Glomerular endothelial cell (primary cell): Measurements from ENCODE around the gene RAB33A. TPM values are rescaled to one million over a fixed set of nuclear protein-coding genes. Genes with fewer than 3 reads are reported as not detected.
A peak's percentile ranks its signal among the peaks of the same experiment; 100 is the strongest.

Source experiments
- DNase-seq: peaks from one replicate; pipeline ENCODE4 v3.0.0-alpha.2; 2011; ENCODE audit warnings: low read depth, low spot score; ENCODE audit errors: extremely low read depth
- total RNA-seq: library from RNA; depleted of rRNA; stranded (reverse); fragments of >200 nt; gene quantifications from 2 replicates; pipeline ENCODE4 v1.2.3, GENCODE V29; 2015

RAB33A gene
- total RNA-seq = 0.47 and 0.92 TPM in 2 replicates

- no peak for DNase-seq
Observed at GRCh38 chrX:130171446-130172126, at the start of gene RAB33A. RAB33A (plus strand) TSS chrX:130171962; CDS start chrX:130172063, 101 bp downstream.

- no peak for DNase-seq
Observed at GRCh38 chrX:130124577-130124976, 47.2 kb upstream of the RAB33A start.

GRCh38 chrX:130125091-130125874, 46.5 kb upstream of the RAB33A start:
- DNase-seq = no peak

DNA sequence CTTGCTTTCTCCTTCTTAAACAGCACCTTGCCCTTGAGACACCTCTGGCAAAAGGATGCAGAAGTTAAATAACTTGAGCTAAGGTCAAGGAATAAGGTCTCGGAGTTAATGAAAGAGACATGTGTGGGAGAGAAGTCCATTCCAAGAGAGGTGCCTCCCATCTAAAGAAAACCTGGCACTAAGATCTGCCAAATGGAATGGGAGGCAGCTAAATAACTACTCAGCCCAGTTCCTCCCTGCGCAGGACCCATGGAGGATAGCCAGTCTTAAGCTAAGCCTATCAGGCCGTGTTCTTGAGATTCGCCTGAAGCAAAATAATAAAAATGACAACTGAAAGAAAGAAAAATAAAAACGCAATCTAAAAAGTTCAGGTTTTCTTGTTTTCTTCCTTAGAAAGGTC, 40.8 kb upstream of the RAB33A start:
- no peak for DNase-seq

- DNase-seq = no peak
Observed at GRCh38 chrX:130136496-130136895, 35.3 kb upstream of the RAB33A start.

DNA sequence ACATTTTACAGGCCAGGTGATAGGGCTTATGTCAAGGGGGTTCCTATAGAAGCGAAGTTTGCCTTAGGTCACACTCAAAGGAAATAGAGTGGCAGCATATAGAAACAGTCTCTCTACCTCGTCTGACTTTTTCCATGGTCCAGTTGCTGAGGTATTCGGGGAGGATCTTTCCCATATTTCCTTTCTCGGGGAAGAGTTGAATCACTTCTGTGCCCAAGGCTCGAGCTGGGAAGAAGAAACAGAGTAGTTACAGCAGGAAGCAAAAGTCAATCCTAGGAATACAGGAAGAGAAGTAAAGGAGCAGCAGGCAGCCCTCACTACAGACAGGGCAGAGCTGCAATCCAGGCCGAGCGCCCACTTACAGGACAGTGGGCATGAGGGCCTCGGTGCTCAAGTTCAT, 34.8 kb upstream of the RAB33A start:
- no peak for DNase-seq

DNA sequence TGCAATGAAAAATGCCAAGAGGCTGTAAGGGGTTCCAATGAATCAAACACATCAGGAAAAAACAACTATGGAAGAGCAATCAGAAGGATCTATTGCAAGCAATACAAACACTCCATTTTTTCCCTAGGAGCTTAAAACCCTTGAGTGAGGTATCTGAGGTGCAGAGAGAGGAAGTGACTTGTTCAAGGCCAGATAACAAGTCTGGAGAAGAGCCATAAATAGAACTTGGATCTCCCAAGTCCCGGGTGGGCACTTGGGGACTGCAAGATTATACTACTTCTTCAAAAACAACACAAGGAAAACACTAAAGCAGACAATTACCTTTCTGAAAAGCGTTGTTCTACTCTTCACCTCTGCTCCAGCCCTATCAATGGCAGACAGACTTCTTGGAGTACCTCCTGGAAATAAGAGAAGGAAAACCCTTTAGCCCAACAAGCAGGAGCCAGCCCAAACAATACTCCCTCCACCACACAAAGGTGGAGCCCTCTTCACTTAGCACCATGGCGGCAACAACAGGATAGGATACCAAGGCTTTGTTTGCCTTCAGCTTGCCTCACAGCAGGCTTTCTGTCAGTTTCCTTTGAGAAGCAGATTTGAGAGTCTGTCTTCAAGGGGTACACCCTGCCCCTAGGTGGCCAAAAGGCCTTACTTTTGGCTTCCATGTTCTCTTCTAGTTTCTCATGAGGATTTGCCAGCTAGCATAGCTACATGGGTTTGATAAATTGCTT, 32.1 kb upstream of the RAB33A start:
- DNase-seq = no peak

DNA sequence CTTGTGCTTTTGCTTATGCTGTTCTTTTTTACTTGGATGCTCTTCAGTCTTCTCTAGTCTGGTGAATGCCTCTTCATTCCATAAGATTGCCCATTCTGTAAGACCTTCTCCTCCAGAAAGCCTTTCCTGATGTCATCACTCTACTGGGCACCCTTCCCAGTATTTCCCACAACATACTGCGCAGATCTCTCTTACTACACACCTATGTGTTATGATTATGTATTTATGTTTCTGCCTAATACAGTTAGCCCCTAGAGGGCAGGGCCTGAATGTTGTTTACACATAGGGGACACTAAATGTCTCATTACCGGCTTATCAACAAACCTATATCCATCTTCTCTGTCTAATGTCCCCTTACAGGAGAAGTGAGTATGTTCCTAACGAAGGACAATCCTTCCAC, 27.3 kb upstream of the RAB33A start:
- no peak for DNase-seq

DNA sequence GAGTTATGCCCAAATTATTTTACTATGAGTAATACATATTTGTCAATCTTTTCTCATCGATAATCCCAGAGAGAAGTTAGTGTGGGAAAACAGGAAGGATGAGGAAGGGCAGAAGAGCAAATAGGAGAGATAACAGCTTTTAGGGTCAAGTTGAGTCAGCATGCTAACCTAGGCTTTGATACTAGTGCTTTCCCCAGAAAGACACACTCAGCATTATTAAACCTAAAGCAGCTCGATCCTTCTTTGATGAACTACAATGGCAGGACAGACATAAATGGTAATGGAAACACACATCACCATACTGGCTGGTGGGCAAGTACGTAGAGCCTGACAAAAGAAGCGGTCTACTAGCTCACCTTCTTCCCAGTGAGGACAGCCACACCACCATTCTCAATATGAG, 26.6 kb upstream of the RAB33A start:
- no peak for DNase-seq

- DNase-seq = no peak
Observed at GRCh38 chrX:130147631-130148030, 24.1 kb upstream of the RAB33A start.

- no peak for DNase-seq
Observed at GRCh38 chrX:130155564-130155963, 16.2 kb upstream of the RAB33A start.

GRCh38 chrX:130158311-130158710, 13.5 kb upstream of the RAB33A start:
- no peak for DNase-seq

DNA sequence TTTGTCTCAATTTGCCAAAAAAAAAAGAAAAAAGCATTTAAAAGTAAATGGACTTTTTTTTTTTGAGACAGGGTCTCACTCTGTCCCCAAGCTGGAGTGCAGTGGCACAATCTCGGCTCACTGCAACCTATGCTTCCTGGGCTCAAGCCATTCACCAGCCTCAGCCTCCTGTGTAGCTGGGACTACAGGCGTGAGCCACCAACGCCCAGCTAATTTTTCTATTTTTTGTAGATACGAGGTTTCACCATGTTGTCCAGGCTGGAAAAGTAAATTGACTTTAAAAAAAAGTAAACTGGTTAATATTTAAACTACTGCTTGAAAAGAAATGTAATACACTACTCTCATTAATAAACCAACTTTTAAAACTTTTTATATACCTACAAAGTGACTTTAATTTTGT, 12.0 kb upstream of the RAB33A start:
- no peak for DNase-seq

DNA sequence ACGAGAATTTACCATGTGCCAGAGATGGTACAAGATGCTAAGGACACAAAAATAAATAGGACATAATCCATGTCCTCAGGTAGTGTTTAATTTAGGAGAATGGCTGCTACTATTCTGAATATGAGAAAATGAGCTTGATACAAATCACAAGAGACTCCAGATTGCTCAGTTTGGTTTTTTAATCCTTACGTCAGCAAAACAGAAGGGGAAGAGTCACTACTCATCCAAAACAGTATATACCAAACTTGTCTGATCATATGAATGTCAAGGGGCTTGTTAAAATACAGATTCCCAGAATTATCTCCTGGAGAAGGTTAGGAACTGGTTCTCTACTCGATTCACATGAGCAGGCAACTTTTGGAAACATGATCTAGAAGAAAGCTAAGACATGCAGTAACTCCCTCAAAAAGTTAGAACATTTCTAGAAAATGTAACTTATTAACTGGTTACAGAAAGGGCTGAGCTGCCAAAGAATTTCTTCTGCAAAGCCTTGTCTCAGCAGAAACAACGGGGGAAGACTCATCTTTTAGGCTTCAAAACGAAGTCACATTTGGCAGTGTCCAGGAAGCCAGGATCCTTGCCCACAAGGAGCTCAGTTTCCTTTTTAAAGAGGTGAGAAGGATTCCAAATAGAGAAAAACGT, 9.5 kb upstream of the RAB33A start:
- no peak for DNase-seq

GRCh38 chrX:130163398-130163797, 8.4 kb upstream of the RAB33A start:
- DNase-seq = no peak

GRCh38 chrX:130165181-130165702, 6.5 kb upstream of the RAB33A start:
- no peak for DNase-seq

- peak; percentile 68 for DNase-seq
Observed at GRCh38 chrX:130165703-130166502, 5.9 kb upstream of the RAB33A start, which contains the start of gene AIFM1. AIFM1 (minus strand) TSS chrX:130165841; CDS start chrX:130165656, 185 bp downstream.

DNA sequence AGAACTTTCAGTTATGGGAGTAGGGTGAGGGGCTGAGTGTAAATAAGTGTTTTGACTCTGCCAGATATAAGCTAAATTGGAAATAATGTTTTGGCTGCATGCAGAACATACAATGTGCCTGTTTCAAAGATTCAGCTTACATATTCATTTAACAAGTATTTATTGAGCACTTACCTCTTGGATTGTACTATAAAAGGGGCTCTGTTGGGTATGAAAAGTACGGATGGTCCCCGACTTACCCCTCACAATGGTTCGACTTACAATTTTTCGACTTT, 5.3 kb upstream of the RAB33A start:
- DNase-seq = no peak

GRCh38 chrX:130167040-130167439, 4.7 kb upstream of the RAB33A start:
- no peak for DNase-seq

DNA sequence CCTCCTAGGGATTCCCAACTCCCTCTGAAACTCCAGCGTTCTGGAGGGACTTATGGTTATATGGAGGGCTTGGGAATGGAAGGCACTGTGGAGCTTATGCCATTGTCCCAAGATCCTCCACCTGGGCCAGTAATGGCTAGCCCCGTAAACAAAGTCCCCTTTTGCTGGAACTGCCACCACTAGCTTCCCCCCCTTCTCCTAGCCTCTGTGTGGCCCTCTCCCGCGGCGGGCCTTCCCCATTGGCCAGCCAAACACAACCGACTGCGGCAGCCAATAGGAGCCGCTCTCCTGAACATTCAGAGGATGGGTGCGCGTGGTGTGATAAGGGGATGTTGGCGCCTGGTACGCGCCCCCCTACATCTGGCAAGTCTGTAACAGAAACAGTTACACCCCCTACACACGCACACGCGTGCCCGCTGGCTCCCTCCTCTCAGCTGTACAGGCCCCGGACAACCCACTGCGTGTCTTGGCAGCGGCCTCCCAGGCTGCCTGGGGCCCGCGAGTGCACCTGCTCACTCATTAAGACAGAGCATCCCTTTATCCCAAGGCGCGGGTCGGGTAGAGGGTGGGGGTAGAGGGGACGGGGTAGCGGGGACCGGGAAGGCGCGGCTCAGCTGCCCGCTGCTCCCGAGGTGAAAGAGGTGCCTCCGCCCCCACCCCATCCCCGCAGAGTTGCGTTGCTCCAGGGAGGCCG, 863 bp upstream of the RAB33A start:
- no peak for DNase-seq
